IMR-90 (cell line): ENCODE data around the gene AFTPH. TPM values are rescaled to one million over a fixed set of nuclear protein-coding genes. Genes with fewer than 3 reads are reported as not detected.

Source experiments
- ATAC-seq: fragments of 200-7000 bp; cut with Tn5 transposase; 2 replicates; pipeline ENCODE4 v1.9.1; 2020; ENCODE audit warnings: low read depth, mild to moderate bottlenecking, moderate library complexity
- BruUV-seq: library from RNA; stranded (reverse); fragments of 400-500 nt; replicated peaks from 2 replicates; lab custom pipeline; 2021; lab: Mats Ljungman, UMichigan
- CTCF ChIA-PET: fragments of 300-600 bp; formaldehyde crosslinking; extraction: SDS; loops from one replicate; lab custom pipeline; 2021; ENCODE audit warnings: antibody characterized with exemption; lab: Yijun Ruan, JAX
- POLR2A ChIA-PET: fragments of 300-600 bp; sonication (Branson Sonifier 250); formaldehyde crosslinking; loops from one replicate; lab custom pipeline; 2022; ENCODE audit warnings: antibody characterized with exemption; ENCODE audit not compliant: unreplicated experiment; lab: Charles Lee
- DNase-seq: peaks from one replicate; pipeline ENCODE4 v3.0.0; 2013
- H2AFZ ChIP-seq: replicated peaks from 2 replicates; pipeline ENCODE3; 2013; ENCODE audit warnings: low read length, mild to moderate bottlenecking; ENCODE audit not compliant: poor library complexity
- H2AK5ac ChIP-seq: 2 replicates; pipeline ENCODE4 v1.6.1; 2013; ENCODE audit warnings: low read depth, low read length, inconsistent platforms
- H2AK9ac ChIP-seq: replicated peaks from 2 replicates; pipeline ENCODE3; 2013; ENCODE audit warnings: mild to moderate bottlenecking, low read depth, low read length, moderate library complexity; ENCODE audit not compliant: poor library complexity
- H2BK120ac ChIP-seq: 2 replicates; pipeline ENCODE4 v1.6.1; 2013; ENCODE audit warnings: low read depth, low read length, inconsistent platforms
- H2BK15ac ChIP-seq: 3 replicates; pipeline ENCODE4 v1.6.1; 2013; ENCODE audit warnings: low read depth, low read length, inconsistent platforms
- H2BK20ac ChIP-seq: 2 replicates; pipeline ENCODE4 v1.6.1; 2013; ENCODE audit warnings: low read depth, mild to moderate bottlenecking, inconsistent platforms, low read length, moderate library complexity
- H2BK5ac ChIP-seq: 2 replicates; pipeline ENCODE4 v1.6.1; 2013; ENCODE audit warnings: mild to moderate bottlenecking, low read depth, low read length, inconsistent platforms; ENCODE audit not compliant: poor library complexity, severe bottlenecking
- H3K14ac ChIP-seq: replicated peaks from 2 replicates; pipeline ENCODE4 v1.6.1; 2013; ENCODE audit warnings: low read depth, low read length, inconsistent platforms
- H3K18ac ChIP-seq: 2 replicates; pipeline ENCODE4 v1.6.1; 2013; ENCODE audit warnings: low read depth, low read length, control low read depth
- H3K23ac ChIP-seq: 2 replicates; pipeline ENCODE4 v1.6.1; 2013; ENCODE audit warnings: low read depth, low read length, inconsistent platforms
- H3K27ac ChIP-seq: 2 replicates; pipeline ENCODE4 v1.5.1; 2013; ENCODE audit warnings: mild to moderate bottlenecking, control low read depth, low read length; ENCODE audit not compliant: insufficient read depth
- H3K27me3 ChIP-seq: 2 replicates; pipeline ENCODE4 v1.6.1; 2013; ENCODE audit warnings: low read length; ENCODE audit not compliant: control insufficient read depth, insufficient read depth
- H3K36me3 ChIP-seq: 2 replicates; pipeline ENCODE4 v1.6.1; 2013; ENCODE audit warnings: low read length, mixed read lengths; ENCODE audit not compliant: control insufficient read depth, insufficient read depth
- H3K4ac ChIP-seq: 2 replicates; pipeline ENCODE4 v1.6.1; 2013; ENCODE audit warnings: low read depth, low read length, inconsistent platforms
- H3K4me1 ChIP-seq: 2 replicates; pipeline ENCODE4 v1.6.1; 2013; ENCODE audit warnings: low read length, mixed read lengths; ENCODE audit not compliant: control insufficient read depth, insufficient read depth
- H3K4me2 ChIP-seq: 2 replicates; pipeline ENCODE4 v1.6.1; 2013; ENCODE audit warnings: low read depth, mild to moderate bottlenecking, control low read depth, low read length, moderate library complexity
- H3K4me3 ChIP-seq: 2 replicates; pipeline ENCODE4 v1.5.1; 2013; ENCODE audit warnings: low read depth, mild to moderate bottlenecking, control low read depth, low read length, moderate library complexity; ENCODE audit not compliant: insufficient read depth
- H3K56ac ChIP-seq: 2 replicates; pipeline ENCODE4 v1.6.1; 2013; ENCODE audit warnings: low read length, inconsistent platforms; ENCODE audit not compliant: insufficient read depth; ENCODE audit errors: extremely low read depth
- H3K79me1 ChIP-seq, 2 experiments: 2 replicates each; pipeline ENCODE4 v1.6.1; 2013; ENCODE audit warnings: low read length in 2 of 2, inconsistent platforms in 1 of 2, low read depth in 1 of 2
- H3K9ac ChIP-seq: 2 replicates; pipeline ENCODE4 v1.6.1; 2013; ENCODE audit warnings: low read depth, low read length, control low read depth
- H3K9me1 ChIP-seq: 2 replicates; pipeline ENCODE4 v1.6.1; 2013; ENCODE audit warnings: low read length, inconsistent platforms; ENCODE audit not compliant: insufficient read depth
- H3K9me3 ChIP-seq: 2 replicates; pipeline ENCODE4 v1.6.1; 2013; ENCODE audit warnings: low read length; ENCODE audit not compliant: control insufficient read depth, insufficient read depth
- H4K20me1 ChIP-seq: 2 replicates; pipeline ENCODE4 v1.6.1; 2013; ENCODE audit warnings: low read length, inconsistent platforms; ENCODE audit not compliant: insufficient read depth
- H4K5ac ChIP-seq: 2 replicates; pipeline ENCODE4 v1.6.1; 2013; ENCODE audit warnings: mild to moderate bottlenecking, low read depth, low read length, control low read depth
- H4K8ac ChIP-seq, 2 experiments: 2 replicates each; pipeline ENCODE4 v1.6.1; 2013; ENCODE audit warnings: low read depth in 2 of 2, low read length in 2 of 2, control low read depth in 1 of 2, inconsistent platforms in 1 of 2
- H4K91ac ChIP-seq: 2 replicates; pipeline ENCODE4 v1.6.1; 2013; ENCODE audit warnings: low read depth, low read length, inconsistent platforms; ENCODE audit not compliant: insufficient read depth
- CEBPB ChIP-seq: IDR thresholded peaks from 2 replicates; pipeline ENCODE4 v1.6.1; 2012; ENCODE audit warnings: low read depth, low read length, improper control_type of control experiment
- CHD1 ChIP-seq: IDR thresholded peaks from 2 replicates; pipeline ENCODE4 v1.6.1; 2012; ENCODE audit warnings: low read depth, low read length, improper control_type of control experiment
- FOS ChIP-seq: fragments of 150-350 bp; IDR thresholded peaks from 2 replicates; pipeline ENCODE4 v1.6.1; 2016; ENCODE audit warnings: low read depth, low read length
- MAFK ChIP-seq: IDR thresholded peaks from 2 replicates; pipeline ENCODE4 v1.6.1; 2012; ENCODE audit warnings: low read depth, low read length, improper control_type of control experiment
- MAZ ChIP-seq: IDR thresholded peaks from 2 replicates; pipeline ENCODE4 v1.6.1; 2012; ENCODE audit warnings: low read depth, mild to moderate bottlenecking, low read length, improper control_type of control experiment, moderate library complexity, borderline replicate concordance
- MXI1 ChIP-seq: IDR thresholded peaks from 2 replicates; pipeline ENCODE4 v1.6.1; 2012; ENCODE audit warnings: low read depth, mild to moderate bottlenecking, low read length, moderate library complexity, borderline replicate concordance
- NFE2L2 ChIP-seq: fragments of 150-350 bp; IDR thresholded peaks from 2 replicates; pipeline ENCODE4 v1.6.1; 2016; ENCODE audit warnings: low read depth, mild to moderate bottlenecking, low read length
- POLR2A ChIP-seq: IDR thresholded peaks from 2 replicates; pipeline ENCODE4 v1.6.1; 2012; ENCODE audit warnings: mild to moderate bottlenecking, low read depth, low read length
- RCOR1 ChIP-seq: IDR thresholded peaks from 2 replicates; pipeline ENCODE4 v1.6.1; 2012; ENCODE audit warnings: mild to moderate bottlenecking, low read length, improper control_type of control experiment; ENCODE audit not compliant: insufficient replicate concordance
- RFX5 ChIP-seq: IDR thresholded peaks from 2 replicates; pipeline ENCODE4 v1.8.0; 2012; ENCODE audit warnings: low read depth, mild to moderate bottlenecking, low read length, moderate library complexity
- WGBS, 2 experiments: methylation state at CpG; one replicate each; pipeline versions ENCODE4 v1.1.5 to v1.1.7; 2013; ENCODE audit warnings: missing lambda C conversion rate in 2 of 2; ENCODE audit not compliant: insufficient read length in 1 of 2; ENCODE audit errors: extremely low coverage in 2 of 2; 5-methylcytosine and 5-hydroxymethylcytosine counted together
- dilution Hi-C: fragments of 300-500 bp; cut with HindIII; formaldehyde crosslinking; loops from one replicate; pipeline ENCODE4 v1.14.3; 2018; ENCODE audit warnings: low sequenced_read_pairs; ENCODE audit not compliant: unreplicated experiment
- in situ Hi-C: fragments of 300-500 bp; cut with MboI; formaldehyde crosslinking; loops from 3 replicates; pipeline ENCODE4 v1.14.3; 2019; ENCODE audit warnings: low sequenced_read_pairs, inconsistent platforms, mixed read lengths
- intact Hi-C: fragments of 100-400 bp; cut with micrococcal nuclease; formaldehyde crosslinking; loops from 2 replicates; pipeline ENCODE4 v1.10.0; 2022
- polyA plus RNA-seq, 3 experiments: library from polyadenylated mRNA; depleted of rRNA; stranded (reverse); fragments of >200 nt; gene quantifications; 2 replicates each; pipeline ENCODE4 v1.2.3, GENCODE V29; 2012; ENCODE audit warnings: low replicate concordance in 1 of 3
- total RNA-seq: library from RNA; depleted of rRNA; stranded (reverse); fragments of >200 nt; gene quantifications from 2 replicates; pipeline ENCODE4 v1.2.3, GENCODE V29; 2012
- TF ChIP-seq, protein P1 (sequence below): fragments of 150-350 bp; IDR thresholded peaks from 2 replicates; pipeline ENCODE4 v1.6.1; 2017; ENCODE audit warnings: mild to moderate bottlenecking, antibody characterized with exemption, low read length, low read depth
- TF ChIP-seq, protein P2 (sequence below): fragments of 150-350 bp; IDR thresholded peaks from 2 replicates; pipeline ENCODE4 v1.6.1; 2016; ENCODE audit warnings: low read depth, mild to moderate bottlenecking, low read length, moderate library complexity, borderline replicate concordance
- TF ChIP-seq, protein P3 (sequence below): conservative IDR thresholded peaks from 2 replicates; pipeline ENCODE4 v1.5.1; 2012; ENCODE audit warnings: mild to moderate bottlenecking, low read depth, low read length, improper control_type of control experiment

Gene AFTPH
- total and polyA plus RNA-seq, 2 of the 4 experiments (the other 2 are of a cell fraction): 9.4 to 19.9 TPM

DNA sequence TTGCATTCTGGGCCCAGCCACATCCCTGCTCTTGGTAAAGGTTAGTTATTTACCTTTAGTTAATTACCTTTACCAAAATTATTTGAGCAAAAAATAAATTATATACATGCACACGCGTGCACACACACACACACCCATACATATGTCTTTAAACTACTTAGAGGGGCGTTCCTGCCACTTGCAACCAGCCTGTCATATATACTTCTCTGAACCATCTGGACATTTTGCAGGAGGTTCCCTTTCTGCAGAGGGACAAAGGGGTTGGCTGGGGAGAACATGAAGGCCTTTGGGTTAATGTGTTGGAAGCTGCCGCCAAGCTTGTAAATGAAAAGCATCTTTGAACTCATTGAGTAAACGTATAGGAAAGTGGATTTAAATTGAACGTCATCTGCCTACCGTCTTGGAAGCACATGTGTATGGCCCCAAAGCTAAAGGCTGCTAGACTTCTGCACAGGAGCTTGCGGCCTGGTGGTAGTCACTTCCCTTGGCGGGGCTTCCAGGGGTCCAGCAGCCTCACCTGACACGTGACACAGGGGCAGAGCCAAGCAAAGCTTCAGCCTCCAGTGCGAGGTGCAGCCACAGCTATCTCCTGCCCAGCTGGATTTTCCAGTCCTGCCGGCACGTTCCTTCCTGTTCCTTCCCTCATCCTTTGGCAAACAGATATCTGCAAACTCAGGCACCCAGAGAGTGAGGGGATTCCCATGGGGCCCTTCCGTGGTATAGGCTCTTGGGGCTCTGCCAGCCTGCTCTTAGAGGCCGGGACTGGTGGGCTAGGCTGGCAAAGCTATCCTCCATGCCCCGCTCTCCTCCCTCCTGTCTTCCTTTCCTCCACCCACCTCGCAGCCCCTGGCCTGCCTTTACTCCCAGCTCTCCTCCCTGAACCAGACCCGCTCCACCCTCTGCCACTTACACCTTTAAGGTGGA is 83.5 kb downstream of the AFTPH start:
- no peak overlapping the region for H2AFZ ChIP-seq
- H3K4me3 ChIP-seq: no peak overlapping the region
- ATAC-seq (no peak), DNase-seq (no peak)
- ChIA-PET POLR2A (no interaction called here), CTCF (interaction anchor here (2.5 kb wide), 1 partner anchor 21 kb away, joined by 6 read pairs; no protein-coding TSS in a partner anchor)
- no peak overlapping the region for H2BK5ac ChIP-seq
- H2BK20ac ChIP-seq: no peak overlapping the region
- no peak overlapping the region for H2BK120ac ChIP-seq
- no TSS peak for BruUV-seq
- H2BK15ac ChIP-seq: no peak overlapping the region
- H3K27ac ChIP-seq: no peak overlapping the region
- WGBS, 2 experiments: 86% methylated on average over 5 of the region's 18 CpGs; no CpG with 5 or more reads in 1 of the 2 experiments
- no peaks in the 10 kb centered on the region for H4K20me1 ChIP-seq
- no peak overlapping the region for H3K56ac ChIP-seq
- no peak overlapping the region for H3K9ac ChIP-seq
- H3K9me1 ChIP-seq: no peaks in the 10 kb centered on the region
- no peak overlapping the region for H4K5ac ChIP-seq
- H3K4me2 ChIP-seq: no peak overlapping the region
- no peak overlapping the region for H4K91ac ChIP-seq
- H3K27me3 ChIP-seq: peaks cover 66% of the 10 kb centered on the region
- H2AK9ac ChIP-seq: no peak overlapping the region
- no peak overlapping the region for H3K14ac ChIP-seq
- intact Hi-C loops (no loop called here), dilution Hi-C loops (no loop called here), in situ Hi-C loops (no loop called here)
- H3K79me1 ChIP-seq: no peaks in the 10 kb centered on the region
- no peak overlapping the region for H3K18ac ChIP-seq
- no peak overlapping the region for H3K23ac ChIP-seq
- no peak overlapping the region for H4K8ac ChIP-seq
- H2AK5ac ChIP-seq: no peak overlapping the region
- no peak overlapping the region for H3K4ac ChIP-seq
- no peaks in the 10 kb centered on the region for H3K36me3 ChIP-seq
- H3K4me1 ChIP-seq: peaks cover 1% of the 10 kb centered on the region; the same call in 1 of the 2 replicates
- peaks cover 4% of the 10 kb centered on the region for H3K9me3 ChIP-seq
- TF ChIP-seq RCOR1 (no peak), MXI1 (no peak), MAFK (no peak), NFE2L2 (no peak), CEBPB (no peak), MAZ (no peak), RFX5 (no peak), FOS (no peak), CHD1 (no peak), POLR2A (no peak)
- TF ChIP-seq, protein P1, sequence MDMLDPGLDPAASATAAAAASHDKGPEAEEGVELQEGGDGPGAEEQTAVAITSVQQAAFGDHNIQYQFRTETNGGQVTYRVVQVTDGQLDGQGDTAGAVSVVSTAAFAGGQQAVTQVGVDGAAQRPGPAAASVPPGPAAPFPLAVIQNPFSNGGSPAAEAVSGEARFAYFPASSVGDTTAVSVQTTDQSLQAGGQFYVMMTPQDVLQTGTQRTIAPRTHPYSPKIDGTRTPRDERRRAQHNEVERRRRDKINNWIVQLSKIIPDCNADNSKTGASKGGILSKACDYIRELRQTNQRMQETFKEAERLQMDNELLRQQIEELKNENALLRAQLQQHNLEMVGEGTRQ: no peak
- TF ChIP-seq, protein P2, sequence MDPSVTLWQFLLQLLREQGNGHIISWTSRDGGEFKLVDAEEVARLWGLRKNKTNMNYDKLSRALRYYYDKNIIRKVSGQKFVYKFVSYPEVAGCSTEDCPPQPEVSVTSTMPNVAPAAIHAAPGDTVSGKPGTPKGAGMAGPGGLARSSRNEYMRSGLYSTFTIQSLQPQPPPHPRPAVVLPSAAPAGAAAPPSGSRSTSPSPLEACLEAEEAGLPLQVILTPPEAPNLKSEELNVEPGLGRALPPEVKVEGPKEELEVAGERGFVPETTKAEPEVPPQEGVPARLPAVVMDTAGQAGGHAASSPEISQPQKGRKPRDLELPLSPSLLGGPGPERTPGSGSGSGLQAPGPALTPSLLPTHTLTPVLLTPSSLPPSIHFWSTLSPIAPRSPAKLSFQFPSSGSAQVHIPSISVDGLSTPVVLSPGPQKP: no peak
- TF ChIP-seq, protein P3, sequence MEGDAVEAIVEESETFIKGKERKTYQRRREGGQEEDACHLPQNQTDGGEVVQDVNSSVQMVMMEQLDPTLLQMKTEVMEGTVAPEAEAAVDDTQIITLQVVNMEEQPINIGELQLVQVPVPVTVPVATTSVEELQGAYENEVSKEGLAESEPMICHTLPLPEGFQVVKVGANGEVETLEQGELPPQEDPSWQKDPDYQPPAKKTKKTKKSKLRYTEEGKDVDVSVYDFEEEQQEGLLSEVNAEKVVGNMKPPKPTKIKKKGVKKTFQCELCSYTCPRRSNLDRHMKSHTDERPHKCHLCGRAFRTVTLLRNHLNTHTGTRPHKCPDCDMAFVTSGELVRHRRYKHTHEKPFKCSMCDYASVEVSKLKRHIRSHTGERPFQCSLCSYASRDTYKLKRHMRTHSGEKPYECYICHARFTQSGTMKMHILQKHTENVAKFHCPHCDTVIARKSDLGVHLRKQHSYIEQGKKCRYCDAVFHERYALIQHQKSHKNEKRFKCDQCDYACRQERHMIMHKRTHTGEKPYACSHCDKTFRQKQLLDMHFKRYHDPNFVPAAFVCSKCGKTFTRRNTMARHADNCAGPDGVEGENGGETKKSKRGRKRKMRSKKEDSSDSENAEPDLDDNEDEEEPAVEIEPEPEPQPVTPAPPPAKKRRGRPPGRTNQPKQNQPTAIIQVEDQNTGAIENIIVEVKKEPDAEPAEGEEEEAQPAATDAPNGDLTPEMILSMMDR: no peak
